Ectodermal cell (in vitro differentiated cells): ENCODE results near the gene GNG4.
"Not testable (repeated sequence)": the region's sequence is repeated elsewhere in the genome, so short reads cannot be mapped to it uniquely, and the experiment has no call there.

Experiments
- H3K27ac ChIP-seq: 2 replicates; pipeline ENCODE4 v1.7.0; 2013; ENCODE audit warnings: mild to moderate bottlenecking, low read depth, low read length; ENCODE audit not compliant: insufficient read depth, poor library complexity, severe bottlenecking
- H3K27me3 ChIP-seq: 2 replicates; pipeline ENCODE4 v1.7.0; 2013; ENCODE audit warnings: mild to moderate bottlenecking, low read length; ENCODE audit not compliant: insufficient read depth, control insufficient read depth, poor library complexity, severe bottlenecking
- H3K36me3 ChIP-seq: one replicate; pipeline ENCODE4 v1.7.0; 2013; ENCODE audit warnings: low read length; ENCODE audit not compliant: control insufficient read depth, insufficient read depth
- H3K4me1 ChIP-seq: one replicate; pipeline ENCODE4 v1.7.0; 2013; ENCODE audit warnings: low read length; ENCODE audit not compliant: control insufficient read depth, insufficient read depth
- H3K4me3 ChIP-seq: 2 replicates; pipeline ENCODE4 v1.7.0; 2013; ENCODE audit warnings: low read depth, low read length, control low read depth; ENCODE audit not compliant: insufficient read depth
- H3K9me3 ChIP-seq: 2 replicates; pipeline ENCODE4 v1.7.0; 2013; ENCODE audit warnings: mild to moderate bottlenecking, low read length, moderate library complexity; ENCODE audit not compliant: control insufficient read depth
- WGBS, 2 experiments: methylation state at CpG; one replicate each; pipeline ENCODE4 v1.1.7; 2013; ENCODE audit warnings: missing lambda C conversion rate in 2 of 2; 5-methylcytosine and 5-hydroxymethylcytosine counted together

The GNG4 gene

GRCh38 chr1:235545292-235545930 is 104.2 kb downstream of the GNG4 start:
- H3K4me1 ChIP-seq, result peaks cover 9% of the 10 kb centered on the region
- no peaks in the 10 kb centered on the region for H3K27me3 ChIP-seq
- no peaks in the 10 kb centered on the region for H3K36me3 ChIP-seq
- 91 to 96% methylated on average over 9 of the region's 9 CpGs for WGBS, 2 experiments
- H3K27ac ChIP-seq, result no peak overlapping the region
- no peaks in the 10 kb centered on the region for H3K9me3 ChIP-seq
- no peak overlapping the region for H3K4me3 ChIP-seq

DNA sequence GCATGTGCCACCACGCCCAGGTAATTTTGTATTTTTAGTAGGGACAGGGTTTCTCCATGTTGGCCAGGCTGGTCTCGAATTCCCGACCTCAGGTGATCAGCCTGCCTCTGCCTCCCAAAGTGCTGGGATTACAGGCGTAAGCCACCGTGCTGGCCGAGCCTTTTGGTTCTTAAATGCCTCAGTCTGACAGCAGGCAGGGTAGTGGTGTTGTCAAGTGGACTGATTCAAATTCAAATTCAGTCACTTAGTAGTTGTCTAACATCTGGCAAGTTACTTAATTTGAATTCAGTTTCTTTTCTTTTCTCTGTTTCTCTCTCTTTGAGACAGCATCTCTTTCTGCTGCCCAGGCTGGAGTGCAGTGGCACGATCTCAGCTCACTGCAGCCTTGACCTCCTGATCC is 106.7 kb downstream of the GNG4 start:
- H3K9me3 ChIP-seq, H3K27ac ChIP-seq, H3K4me1 ChIP-seq, H3K36me3 ChIP-seq, H3K4me3 ChIP-seq, H3K27me3 ChIP-seq: not testable (repeated sequence)
- 67 to 72% methylated on average over 7 of the region's 7 CpGs for WGBS, 2 experiments

- no peak overlapping the region for H3K27ac ChIP-seq
- 95 to 96% methylated on average over 6 to 7 of the region's 8 CpGs for WGBS, 2 experiments
- no peaks in the 10 kb centered on the region for H3K4me1 ChIP-seq
- no peak overlapping the region for H3K4me3 ChIP-seq
- no peaks in the 10 kb centered on the region for H3K36me3 ChIP-seq
- no peaks in the 10 kb centered on the region for H3K9me3 ChIP-seq
- H3K27me3 ChIP-seq, result no peaks in the 10 kb centered on the region
Observed at GRCh38 chr1:235533476-235534168, 116.0 kb downstream of the GNG4 start.

GRCh38 chr1:235532360-235532759 is 117.2 kb downstream of the GNG4 start:
- Histone ChIP-seq H3K27ac (no peak overlapping the region), H3K9me3 (no peaks in the 10 kb centered on the region), H3K27me3 (no peaks in the 10 kb centered on the region), H3K4me1 (no peaks in the 10 kb centered on the region), H3K4me3 (no peak overlapping the region), H3K36me3 (no peaks in the 10 kb centered on the region)
- WGBS, 2 experiments, result 95 to 97% methylated on average over 1 to 2 of the region's 2 CpGs

DNA sequence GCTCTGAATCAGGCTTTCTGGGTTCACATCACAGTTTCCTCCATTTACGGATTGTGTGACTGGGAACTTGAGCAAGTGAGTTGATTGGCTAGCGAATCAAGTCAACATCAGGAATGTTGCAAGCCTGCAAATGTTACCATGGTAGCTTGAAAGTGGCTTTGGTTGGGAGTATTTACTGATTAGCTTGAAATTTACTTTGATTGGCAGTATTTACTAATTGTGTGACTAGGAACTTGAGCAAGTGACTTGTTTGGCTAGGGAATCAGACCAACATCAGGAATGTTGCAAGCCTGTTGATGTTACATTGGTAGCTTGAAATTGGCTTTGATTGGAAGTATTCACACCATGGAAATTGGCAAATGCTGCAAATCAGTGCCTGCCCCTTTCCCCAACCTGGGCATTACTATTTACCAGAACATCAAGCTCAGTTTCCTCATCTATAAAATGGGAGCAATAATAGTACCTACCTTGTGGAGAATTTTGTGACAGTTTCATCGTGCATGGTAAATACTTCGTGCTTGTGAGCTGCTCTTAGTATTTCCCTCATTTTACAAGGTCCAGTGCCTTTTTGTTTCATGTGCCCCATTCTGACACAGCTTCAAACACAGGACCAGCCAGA is 122.3 kb downstream of the GNG4 start:
- H3K4me1 ChIP-seq, result peaks cover 6% of the 10 kb centered on the region
- H3K27me3 ChIP-seq, result no peaks in the 10 kb centered on the region
- H3K9me3 ChIP-seq, result no peaks in the 10 kb centered on the region
- no peak overlapping the region for H3K27ac ChIP-seq
- H3K4me3 ChIP-seq, result no peak overlapping the region
- 84 to 89% methylated on average over 4 of the region's 4 CpGs for WGBS, 2 experiments
- no peaks in the 10 kb centered on the region for H3K36me3 ChIP-seq

GRCh38 chr1:235525314-235525713 is 124.3 kb downstream of the GNG4 start:
- no peak overlapping the region for H3K4me3 ChIP-seq
- 63 to 73% methylated on average over 4 of the region's 4 CpGs for WGBS, 2 experiments
- H3K36me3 ChIP-seq, result no peaks in the 10 kb centered on the region
- peaks cover 6% of the 10 kb centered on the region for H3K4me1 ChIP-seq
- no peaks in the 10 kb centered on the region for H3K27me3 ChIP-seq
- H3K9me3 ChIP-seq, result no peaks in the 10 kb centered on the region
- no peak overlapping the region for H3K27ac ChIP-seq

- Histone ChIP-seq H3K27ac (no peak overlapping the region), H3K4me3 (no peak overlapping the region), H3K27me3 (no peaks in the 10 kb centered on the region), H3K36me3 (no peaks in the 10 kb centered on the region), H3K9me3 (no peaks in the 10 kb centered on the region), H3K4me1 (no peaks in the 10 kb centered on the region)
- WGBS, 2 experiments, result 85 to 88% methylated on average over 6 of the region's 6 CpGs
Observed at GRCh38 chr1:235516862-235517446, 132.6 kb downstream of the GNG4 start.

- no peak overlapping the region for H3K27ac ChIP-seq
- no peaks in the 10 kb centered on the region for H3K4me1 ChIP-seq
- WGBS, 2 experiments, result 95 to 97% methylated on average over 5 of the region's 5 CpGs
- H3K36me3 ChIP-seq, result no peaks in the 10 kb centered on the region
- no peaks in the 10 kb centered on the region for H3K27me3 ChIP-seq
- H3K4me3 ChIP-seq, result no peak overlapping the region
- H3K9me3 ChIP-seq, result no peaks in the 10 kb centered on the region
Observed at GRCh38 chr1:235515844-235516512, 133.6 kb downstream of the GNG4 start.

DNA sequence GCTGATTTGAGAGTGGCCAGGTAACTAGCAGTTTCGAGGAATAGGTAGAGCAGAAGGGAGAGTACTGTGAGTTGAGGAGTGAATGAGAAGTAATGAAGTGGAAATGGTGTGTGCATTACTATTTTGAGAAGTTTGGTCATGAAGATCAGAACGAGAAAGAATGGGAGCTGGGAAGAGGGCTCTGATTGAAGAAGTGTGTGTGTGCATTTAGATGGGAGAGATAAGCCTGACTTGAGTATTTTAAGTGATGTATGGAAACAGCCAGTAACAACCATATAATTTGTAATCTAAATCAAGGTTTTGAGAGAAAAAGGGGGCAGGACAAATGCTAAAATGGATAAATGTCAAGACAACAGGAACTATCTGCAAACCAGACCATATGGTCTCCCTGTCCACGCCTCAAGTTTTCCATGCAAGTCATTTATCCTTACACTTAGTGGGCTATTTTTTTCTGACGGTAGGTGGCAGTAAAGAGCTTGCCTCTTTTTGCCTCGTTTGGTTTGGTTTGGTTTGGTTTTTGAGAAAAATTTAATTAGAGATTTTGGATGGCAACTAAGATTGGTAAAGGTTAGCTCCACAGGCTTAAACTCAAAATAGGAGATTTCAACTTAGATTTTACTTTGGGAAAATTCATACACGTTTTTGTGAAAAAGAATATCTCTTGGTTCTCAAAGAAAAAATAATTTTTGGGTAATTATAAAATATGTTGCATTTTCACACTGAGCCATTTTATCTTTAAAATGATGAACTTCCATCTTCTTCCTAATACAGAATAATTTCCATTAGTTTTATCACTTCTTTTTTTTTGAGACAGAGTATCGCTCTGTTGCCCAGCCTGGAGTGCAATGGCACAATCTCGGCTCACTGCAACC is 135.9 kb downstream of the GNG4 start:
- no peak overlapping the region for H3K4me3 ChIP-seq
- WGBS, 2 experiments, result 50 to 57% methylated on average over 7 of the region's 8 CpGs
- no peaks in the 10 kb centered on the region for H3K4me1 ChIP-seq
- no peaks in the 10 kb centered on the region for H3K36me3 ChIP-seq
- H3K27ac ChIP-seq, result no peak overlapping the region
- no peaks in the 10 kb centered on the region for H3K27me3 ChIP-seq
- H3K9me3 ChIP-seq, result no peaks in the 10 kb centered on the region
